Right lobe of liver (tissue), 6 donors: ENCODE data around the gene APOL5. TPM values are rescaled to one million over a fixed set of nuclear protein-coding genes. Genes with fewer than 3 reads are reported as not detected.

Source experiments
- ATAC-seq, 4 donors: fragments of 200-7000 bp; cut with Tn5 transposase; one replicate each; pipeline ENCODE4 v1.9.1; 2020; ENCODE audit warnings: mild to moderate bottlenecking in 4 of 4, moderate library complexity in 4 of 4
- DNase-seq, 3 donors: peaks; one replicate each; pipeline ENCODE4 v3.0.0-alpha.2; 2020
- H3K27ac ChIP-seq, 3 donors: fragments of 200-600 bp; one replicate each; pipeline ENCODE4 v1.8.0; 2022
- H3K27me3 ChIP-seq, 2 donors: fragments of 200-600 bp; one replicate each; pipeline ENCODE4 v1.8.0; 2022
- H3K36me3 ChIP-seq, 4 donors: fragments of 200-600 bp; sonication (generic) in 1 of 4; one replicate each; pipeline versions ENCODE4 v1.5.1 to v1.8.0; 2017 to 2022; ENCODE audit warnings: control low read depth in 1 of 4
- H3K4me1 ChIP-seq, 4 donors: fragments of 200-600 bp; sonication (generic) in 1 of 4; one replicate each; pipeline versions ENCODE4 v1.5.1 to v1.8.0; 2017 to 2022; ENCODE audit warnings: control low read depth in 1 of 4
- H3K4me3 ChIP-seq, 3 donors: fragments of 200-600 bp; one replicate each; pipeline ENCODE4 v1.8.0; 2022
- H3K9me3 ChIP-seq, 4 donors: fragments of 200-600 bp; sonication (generic) in 1 of 4; one replicate each; pipeline versions ENCODE4 v1.5.1 to v1.8.0; 2017 to 2022; ENCODE audit warnings: control low read depth in 1 of 4
- CTCF ChIP-seq, 4 donors: fragments of 200-600 bp in 3 of 4; fragments of 450-650 bp in 1 of 4; IDR thresholded peaks; one replicate each; pipeline versions ENCODE4 v1.5.1 to v1.8.0; 2016 to 2022; ENCODE audit warnings: antibody characterized with exemption in 4 of 4, mild to moderate bottlenecking in 2 of 4
- POLR2A ChIP-seq: fragments of 450-650 bp; IDR thresholded peaks from one replicate; pipeline ENCODE4 v1.6.1; 2017; ENCODE audit warnings: antibody characterized with exemption, mild to moderate bottlenecking
- WGBS: methylation state at CpG from one replicate; pipeline ENCODE4 v1.1.6; 2018; ENCODE audit warnings: low coverage, low lambda C conversion rate; ENCODE audit not compliant: insufficient coverage; ENCODE audit errors: missing lambda C conversion rate; 5-methylcytosine and 5-hydroxymethylcytosine counted together
- intact Hi-C, 2 donors: fragments of 100-400 bp; cut with DNase I; formaldehyde crosslinking; loops; one replicate each; pipeline versions ENCODE4 v1.11.2 to v1.14.1; 2022
- total RNA-seq, 6 experiments: library from RNA; depleted of rRNA in 2 of 6; stranded (reverse); fragments of >200 nt in 2 of 6; fragmentation: NEBNext Ultra II Directional in 3 of 6; extraction: Animal tissue kit (Norgen Biotek cat#: 25700) in 3 of 6; gene quantifications; one replicate each; pipeline versions ENCODE4 v1.1.0 to v1.2.4, GENCODE V29; 2016 to 2023
- donor health status: DM: no; HTN: yes; CAD: no.
- donor health status: DM: no; HTN: no; CAD: no.
- donor health status: DM: no; HTN: no; CAD: no.
- donor health status: DM: no; HTN: yes; CAD: no.
- donor health status: DM: no; HTN: yes; CAD: no.

The APOL5 gene
- total RNA-seq, 6 experiments from 2014 or later: 0.51 TPM; not detected in 5

- peak overlapping the region in 1 of 3 donors; percentile 11 for H3K27ac ChIP-seq
- no peak for TF ChIP-seq CTCF (IDR thresholded peaks at IDR 0.05)
- no peak for TF ChIP-seq POLR2A
- ATAC-seq (peak; percentile 70 to 87 (median 73)), DNase-seq (no peak)
- H3K9me3 ChIP-seq: no peaks in the 10 kb centered on the region
- peaks cover 0 to 19% (median 5%) of the 10 kb centered on the region in 4 donors for H3K4me1 ChIP-seq
- no peaks in the 10 kb centered on the region for H3K27me3 ChIP-seq
- no peak overlapping the region for H3K4me3 ChIP-seq
- intact Hi-C loops: no loop called here
- H3K36me3 ChIP-seq: peaks cover 0 to 12% (median 1%) of the 10 kb centered on the region in 4 donors
- 28% methylated on average over 4 of the region's 4 CpGs for WGBS
These were observed 29.5 kb downstream of the APOL5 start for GRCh38 chr22:35746946-35747703.

GRCh38 chr22:35749808-35750207 lies 32.1 kb downstream of the APOL5 start:
- H3K36me3 ChIP-seq: peaks cover 0 to 15% (median 2%) of the 10 kb centered on the region in 4 donors
- intact Hi-C loops: no loop called here
- DNase-seq: no peak
- 83% methylated on average over 9 of the region's 10 CpGs for WGBS
- H3K9me3 ChIP-seq: no peaks in the 10 kb centered on the region
- H3K27me3 ChIP-seq: no peaks in the 10 kb centered on the region
- H3K4me1 ChIP-seq: peaks cover 0 to 10% (median 3%) of the 10 kb centered on the region in 4 donors
- TF ChIP-seq POLR2A: no peak
- TF ChIP-seq CTCF (IDR thresholded peaks at IDR 0.05): no peak
- H3K27ac ChIP-seq: no peak overlapping the region
- ATAC-seq: no peak
- H3K4me3 ChIP-seq: no peak overlapping the region

- Histone ChIP-seq H3K36me3 (peaks cover 0 to 4% (median 2%) of the 10 kb centered on the region in 4 donors), H3K27ac (no peak overlapping the region), H3K9me3 (no peaks in the 10 kb centered on the region), H3K4me1 (peaks cover 0 to 12% (median 1%) of the 10 kb centered on the region in 4 donors), H3K27me3 (no peaks in the 10 kb centered on the region), H3K4me3 (no peak overlapping the region)
- ATAC-seq (peak in 1 of 4 donors; percentile 17), DNase-seq (no peak)
- intact Hi-C loops: no loop called here
- TF ChIP-seq CTCF (IDR thresholded peaks at IDR 0.05): no peak
- no peak for TF ChIP-seq POLR2A
- 64% methylated on average over 5 of the region's 5 CpGs for WGBS
These were observed 34.6 kb downstream of the APOL5 start for GRCh38 chr22:35752006-35752862.

GRCh38 chr22:35752863-35753189 lies 35.2 kb downstream of the APOL5 start:
- no peak overlapping the region for H3K4me3 ChIP-seq
- H3K4me1 ChIP-seq: peaks cover 0 to 11% (median 0%) of the 10 kb centered on the region in 4 donors
- H3K27ac ChIP-seq: no peak overlapping the region
- DNase-seq: no peak
- no peak for TF ChIP-seq POLR2A
- no peak for TF ChIP-seq CTCF (IDR thresholded peaks at IDR 0.05)
- H3K36me3 ChIP-seq: peaks cover 0 to 4% (median 2%) of the 10 kb centered on the region in 4 donors
- intact Hi-C loops: no loop called here
- WGBS: 74% methylated on average over 3 of the region's 3 CpGs
- ATAC-seq: no peak
- no peaks in the 10 kb centered on the region for H3K27me3 ChIP-seq
- no peaks in the 10 kb centered on the region for H3K9me3 ChIP-seq
